Measurements from ENCODE around the gene FLT3. TPM values are rescaled to one million over a fixed set of nuclear protein-coding genes. Genes with fewer than 3 reads are reported as not detected.
A peak's percentile ranks its signal among the peaks of the same experiment; 100 is the strongest.

Gene FLT3
- total and polyA plus RNA-seq, 2 of the 13 experiments (the other 11 are each of a cell fraction or from before 2014, with no cell fraction given) = not detected

GRCh38 chr13:28138756-28139470 lies 38.5 kb upstream of the FLT3 start (continued):
- TF ChIP-seq ATF4 (CRISPR knock-in tag; IDR thresholded peaks at IDR 0.05) = no peak
- peak; percentile 73 for TF ChIP-seq AGO2 (optimal IDR thresholded peaks at IDR 0.05; ENCODE audit: low read depth, low read length)
- no peak for TF ChIP-seq ZNF550 (CRISPR knock-in tag; IDR thresholded peaks at IDR 0.05; ENCODE audit: borderline replicate concordance)
- no peak for TF ChIP-seq ZFP37 (CRISPR knock-in tag; IDR thresholded peaks at IDR 0.05; ENCODE audit: borderline replicate concordance)
- TF ChIP-seq PHF5A (CRISPR knock-in tag; IDR thresholded peaks at IDR 0.05; ENCODE audit: low read depth, unreplicated experiment) = no peak
- TF ChIP-seq KDM4B (CRISPR knock-in tag; IDR thresholded peaks at IDR 0.05) = no peak
- no peak for TF ChIP-seq SMAD3 (CRISPR knock-in tag; IDR thresholded peaks at IDR 0.05)
- TF ChIP-seq ZNF710 (CRISPR knock-in tag; IDR thresholded peaks at IDR 0.05; ENCODE audit: borderline replicate concordance) = no peak
- TF ChIP-seq NFAT5 (CRISPR knock-in tag; IDR thresholded peaks at IDR 0.05) = no peak
- no peak for TF ChIP-seq RFXANK (CRISPR knock-in tag; IDR thresholded peaks at IDR 0.05)
- peak in 1 of 2 experiments; percentile 72; a peak in 1 of 4 replicates for TF ChIP-seq HMGXB4 (CRISPR knock-in tag; IDR thresholded peaks at IDR 0.05; ENCODE audit: borderline replicate concordance in 1 of 2, low read depth in 1 of 2)
- TF ChIP-seq MYC (CRISPR knock-in tag; IDR thresholded peaks at IDR 0.05; ENCODE audit: borderline replicate concordance) = no peak; the same call in 1 of the 2 replicates
- TF ChIP-seq BCL6 (CRISPR knock-in tag; IDR thresholded peaks at IDR 0.05) = no peak
- TF ChIP-seq MEIS2 (CRISPR knock-in tag; IDR thresholded peaks at IDR 0.05) = peak; percentile 16; the same call in 1 of the 2 replicates
- TF ChIP-seq TRIM22 (IDR thresholded peaks at IDR 0.05) = no peak
- TF ChIP-seq ZBTB38 (CRISPR knock-in tag; IDR thresholded peaks at IDR 0.05) = no peak
- no peak for TF ChIP-seq PCBP2 (optimal IDR thresholded peaks at IDR 0.05; ENCODE audit: low read depth, low read length, poor library complexity, severe bottlenecking)
